Erythroblast (primary cell): ENCODE measurements around the gene ANO6.

Experiments used
- GATA1 ChIP-seq: IDR thresholded peaks from 2 replicates; pipeline ENCODE4 v1.6.1; 2011; ENCODE audit warnings: low read depth, mild to moderate bottlenecking, control low read depth, low read length, moderate library complexity
- POLR2A ChIP-seq: IDR thresholded peaks from 2 replicates; pipeline ENCODE4 v1.6.1; 2011; ENCODE audit warnings: mild to moderate bottlenecking, low read length

DNA sequence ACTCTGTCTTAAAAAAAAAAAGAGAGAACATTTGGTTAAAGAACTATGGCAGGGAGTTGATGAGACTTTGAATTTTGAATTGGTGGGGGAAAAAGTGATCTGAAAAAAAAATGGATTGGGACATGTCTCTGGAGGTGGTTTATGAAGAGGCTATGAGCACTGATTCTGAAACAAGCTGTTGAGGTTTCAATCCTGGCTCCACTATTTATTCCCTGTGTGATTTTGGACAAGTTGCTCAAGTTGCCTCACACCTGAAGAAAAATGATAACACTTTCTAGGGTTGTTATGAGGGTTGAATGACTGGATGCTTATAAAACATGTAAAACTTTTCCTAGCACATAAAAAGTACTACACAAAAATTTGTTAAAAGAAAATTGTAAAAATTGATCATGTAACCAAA is 1.8 kb upstream of the ANO6 start:
- TF ChIP-seq POLR2A (no peak), GATA1 (no peak)
